ENCODE results near the gene NAXE.
A peak's percentile ranks its signal among the peaks of the same experiment; 100 is the strongest.
"Not testable (repeated sequence)": the region's sequence is repeated elsewhere in the genome, so short reads cannot be mapped to it uniquely, and the experiment has no call there.

The NAXE gene

DNA sequence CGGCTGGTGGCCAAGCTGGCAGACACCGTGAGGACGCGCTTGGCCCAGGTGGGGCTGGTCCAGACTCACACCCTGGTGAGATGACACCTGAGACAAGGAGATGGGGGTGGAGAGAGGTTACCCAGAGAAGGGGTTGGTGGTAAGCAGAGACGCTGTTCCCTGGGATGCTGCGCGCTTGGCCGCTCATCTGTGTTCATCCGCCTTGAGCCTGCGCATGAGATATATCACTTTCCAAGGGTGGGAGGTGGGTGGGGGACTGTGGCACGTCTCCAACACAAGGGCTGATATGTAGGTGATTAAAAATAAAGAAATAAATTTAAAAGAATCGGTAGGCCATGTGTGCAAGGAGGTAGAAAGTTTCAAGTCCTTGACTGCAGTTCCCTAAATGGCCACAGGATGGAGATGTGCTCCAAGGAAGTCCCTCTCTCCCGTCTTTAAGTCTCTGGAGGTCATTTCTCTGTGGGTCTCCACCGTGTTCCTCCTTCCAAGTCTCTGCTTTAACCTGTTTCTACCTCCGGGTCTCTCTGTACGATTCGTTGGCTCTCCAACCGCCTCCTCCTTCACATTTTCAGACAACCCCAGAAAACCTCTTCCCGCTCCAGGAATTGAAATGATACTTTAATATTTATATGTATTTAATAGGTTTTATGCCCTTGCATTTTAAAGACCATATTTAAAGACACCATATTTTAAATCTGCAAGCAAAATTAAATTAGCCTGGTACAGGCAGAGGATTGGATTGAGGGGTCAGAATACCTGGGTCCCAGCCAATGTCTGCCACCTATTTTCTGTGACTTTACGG is 7.6 kb upstream of the NAXE start:
- TF ChIP-seq CTCF (conservative IDR thresholded peaks at IDR 0.05; ENCODE audit: control insufficient read depth, insufficient read depth, low read depth, low read length), result peak; percentile 97
- H3K4me3 ChIP-seq (ENCODE audit: control insufficient read depth, low read depth, low read length), result no peak overlapping the region
- DNase-seq (ENCODE audit: low read depth), result peak; percentile 86

GRCh38 chr1:156584813-156585212 is 6.8 kb upstream of the NAXE start:
- DNase-seq (ENCODE audit: low read depth), result no peak
- no peak overlapping the region for H3K4me3 ChIP-seq (ENCODE audit: control insufficient read depth, low read depth, low read length)
- no peak for TF ChIP-seq CTCF (conservative IDR thresholded peaks at IDR 0.05; ENCODE audit: control insufficient read depth, insufficient read depth, low read depth, low read length)

DNA sequence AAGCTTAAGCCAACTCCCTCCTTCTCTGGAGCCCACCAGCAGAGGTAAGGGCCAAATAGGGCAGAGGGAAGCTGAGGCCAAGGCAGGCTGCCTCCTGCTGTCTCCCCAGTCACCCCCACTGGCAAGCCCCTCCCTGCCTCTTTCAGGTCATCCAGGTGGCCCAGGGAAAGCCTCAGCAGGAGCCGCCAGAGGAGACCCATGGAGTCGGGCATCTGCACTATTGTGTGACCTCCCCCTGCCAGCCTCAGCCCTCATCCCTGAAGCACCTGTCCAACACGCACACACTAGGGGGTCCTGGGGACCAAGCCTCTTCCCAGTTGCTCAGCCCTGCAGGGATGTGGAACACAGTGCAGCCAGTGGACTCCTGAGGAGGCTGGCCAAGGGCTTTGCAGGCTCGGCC is 5.3 kb upstream of the NAXE start:
- no peak overlapping the region for H3K4me3 ChIP-seq (ENCODE audit: control insufficient read depth, low read depth, low read length)
- no peak for TF ChIP-seq CTCF (conservative IDR thresholded peaks at IDR 0.05; ENCODE audit: control insufficient read depth, insufficient read depth, low read depth, low read length)
- no peak for DNase-seq (ENCODE audit: low read depth)

DNA sequence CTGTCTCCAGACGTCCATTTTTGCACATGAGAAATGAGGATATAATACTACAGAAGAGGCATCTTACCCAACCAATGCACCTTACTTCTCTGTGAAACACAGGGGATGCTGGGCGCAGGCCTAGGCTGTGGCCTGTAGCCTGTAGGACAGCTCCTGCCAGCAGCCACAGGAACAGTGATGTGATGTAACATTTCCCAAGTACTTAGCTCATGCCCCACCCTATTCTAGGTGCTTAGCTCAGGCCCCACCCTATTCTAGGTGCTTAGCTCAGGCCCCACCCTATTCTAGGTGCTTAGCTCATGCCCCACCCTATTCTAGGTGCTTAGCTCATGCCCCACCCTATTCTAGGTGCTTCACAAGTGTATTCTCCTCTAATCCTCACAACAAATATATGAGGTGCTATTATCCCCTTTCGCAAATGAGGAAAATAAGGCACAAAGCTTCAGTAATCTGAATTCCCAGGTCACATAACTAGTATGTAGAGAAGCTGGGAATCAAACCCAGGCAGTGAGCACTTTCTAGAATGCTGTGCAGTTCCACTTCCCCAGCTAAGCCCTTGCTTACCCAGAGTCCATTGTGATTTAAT is 4.6 kb upstream of the NAXE start:
- no peak for TF ChIP-seq CTCF (conservative IDR thresholded peaks at IDR 0.05; ENCODE audit: control insufficient read depth, insufficient read depth, low read depth, low read length)
- H3K4me3 ChIP-seq (ENCODE audit: control insufficient read depth, low read depth, low read length), result no peak overlapping the region
- no peak for DNase-seq (ENCODE audit: low read depth)

DNA sequence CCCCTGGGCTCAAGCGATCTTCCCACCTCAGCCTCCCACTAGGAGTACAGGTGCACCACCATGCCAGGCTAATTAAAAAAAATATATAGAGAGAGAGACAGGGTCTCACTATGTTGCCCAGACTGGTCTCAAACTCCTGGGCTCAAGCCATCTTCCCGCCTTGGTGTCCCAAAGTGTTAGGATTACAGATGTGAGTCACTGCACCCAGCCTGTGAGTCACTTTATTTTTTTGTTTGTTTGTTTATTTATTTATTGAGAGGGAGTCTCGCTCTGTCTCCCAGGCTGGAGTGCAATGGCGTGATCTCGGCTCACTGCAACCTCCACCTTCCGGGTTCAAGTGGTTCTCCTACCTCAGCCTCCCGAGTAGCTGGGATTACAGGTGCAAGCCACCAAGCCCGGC is 3.6 kb upstream of the NAXE start:
- H3K4me3 ChIP-seq (ENCODE audit: control insufficient read depth, low read depth, low read length); DNase-seq (ENCODE audit: low read depth): not testable (repeated sequence)

DNA sequence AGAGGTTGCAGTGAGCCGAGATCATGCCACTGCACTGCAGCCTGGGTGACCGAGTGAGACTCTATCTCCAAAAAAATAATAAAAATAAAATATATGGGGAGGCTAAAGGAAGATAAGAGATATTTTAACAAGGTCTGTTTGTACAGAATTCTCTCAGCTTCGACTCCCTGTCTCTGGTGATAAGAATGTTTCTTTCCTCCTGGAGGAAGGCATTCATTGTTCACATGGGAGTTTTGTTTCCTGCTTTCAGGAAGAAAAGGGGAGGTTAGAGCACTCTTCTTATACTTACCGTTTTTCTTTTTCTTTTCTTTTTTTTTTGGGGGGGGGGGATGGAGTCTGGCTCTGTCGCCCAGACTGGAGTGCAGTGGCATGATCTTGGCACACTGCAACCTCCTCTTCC is 2.0 kb upstream of the NAXE start:
- H3K4me3 ChIP-seq (ENCODE audit: control insufficient read depth, low read depth, low read length), result no peak overlapping the region
- TF ChIP-seq CTCF (conservative IDR thresholded peaks at IDR 0.05; ENCODE audit: control insufficient read depth, insufficient read depth, low read depth, low read length), result no peak
- DNase-seq (ENCODE audit: low read depth), result no peak

DNA sequence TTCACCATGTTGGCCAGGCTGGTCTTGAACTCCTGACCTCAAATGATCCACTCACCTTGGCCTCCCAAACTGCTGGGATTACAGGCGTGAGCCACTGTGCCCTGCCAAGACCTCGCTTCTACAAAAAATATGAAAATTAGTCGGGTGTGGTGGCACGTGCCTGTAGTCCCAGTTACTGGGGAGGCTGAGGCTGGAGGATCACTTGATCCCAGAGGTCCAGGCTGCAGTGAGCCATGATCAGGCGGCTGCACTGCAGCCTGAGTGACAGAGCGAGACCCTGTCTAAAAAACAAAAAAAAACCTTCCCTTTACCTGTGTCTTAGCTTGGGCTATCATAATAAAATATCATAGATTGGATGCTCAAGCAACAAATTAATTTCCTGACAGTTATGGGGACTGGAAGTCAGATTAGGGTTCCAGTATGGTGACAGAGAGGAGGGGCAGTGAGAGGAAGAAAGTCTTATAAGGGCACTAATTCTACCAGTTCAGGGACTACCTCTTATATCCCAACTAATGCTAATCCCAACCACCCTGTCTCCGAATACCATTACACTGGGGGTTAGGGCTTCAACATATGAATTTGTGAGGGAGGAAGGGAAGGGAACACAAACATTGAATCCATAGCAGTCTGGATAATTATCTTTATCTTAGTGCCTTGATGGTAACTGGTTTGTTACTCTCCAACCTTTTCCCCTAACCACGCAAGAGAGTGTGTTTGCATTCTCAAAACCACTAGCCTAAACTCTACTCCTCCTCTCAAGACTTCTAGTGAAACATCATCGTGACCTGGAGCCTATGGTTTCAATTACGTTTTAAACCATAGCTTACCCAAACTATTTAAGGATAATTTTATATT is 1.0 kb upstream of the NAXE start:
- H3K4me3 ChIP-seq (ENCODE audit: control insufficient read depth, low read depth, low read length), result no peak overlapping the region
- no peak for DNase-seq (ENCODE audit: low read depth)
- no peak for TF ChIP-seq CTCF (conservative IDR thresholded peaks at IDR 0.05; ENCODE audit: control insufficient read depth, insufficient read depth, low read depth, low read length)

Measured in fibroblast of mammary gland (primary cell).